SK-N-MC (cell line): ENCODE results near the gene SOSTDC1.

ENCODE experiments used
- EZH2 ChIP-seq: fragments of 200-600 bp; sonication (generic); IDR thresholded peaks from one replicate; pipeline ENCODE4 v1.6.1; 2017; ENCODE audit warnings: antibody characterized with exemption
- FOXP2 ChIP-seq: optimal IDR thresholded peaks from 2 replicates; pipeline ENCODE3; 2011; ENCODE audit warnings: mild to moderate bottlenecking, moderate library complexity; ENCODE audit not compliant: insufficient read depth; ENCODE audit errors: extremely low read length, control extremely low read depth
- POLR2AphosphoS5 ChIP-seq: IDR thresholded peaks from 2 replicates; pipeline ENCODE4 v1.6.1; 2012; ENCODE audit warnings: mild to moderate bottlenecking, low read depth, low read length, borderline replicate concordance

DNA sequence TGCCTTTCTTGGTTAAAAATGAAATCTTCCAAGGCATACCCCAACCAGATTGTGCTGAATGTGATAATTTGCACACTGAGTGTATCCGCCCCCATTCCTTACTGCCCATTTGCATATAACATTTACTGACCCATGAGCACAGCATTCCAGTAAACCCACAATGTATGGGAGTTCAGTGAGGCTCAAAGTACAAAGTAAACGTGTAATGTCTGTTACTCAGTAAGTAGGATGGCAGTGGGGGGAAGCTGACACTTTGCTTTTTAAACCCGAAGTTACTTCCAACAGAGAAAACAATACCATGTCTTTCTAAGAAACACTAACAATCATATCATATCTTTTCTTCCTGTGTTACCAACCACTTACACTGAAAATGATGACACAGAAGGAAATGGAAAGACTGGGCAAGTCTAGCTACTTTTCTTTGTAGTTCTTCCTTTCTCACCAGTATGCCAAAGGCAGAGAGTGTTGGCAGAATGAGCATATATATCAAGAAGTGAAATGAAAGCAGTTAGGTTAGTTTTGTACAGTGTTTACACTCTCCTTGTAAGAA lies 27.1 kb upstream of the SOSTDC1 start:
- no peak for TF ChIP-seq POLR2AphosphoS5
- TF ChIP-seq EZH2, result no peak
- no peak for TF ChIP-seq FOXP2
